GM12891 (cell line): ENCODE measurements around the gene POU2F3.

Experiments
- DNase-seq: peaks from one replicate; pipeline ENCODE4 v3.0.0; 2011; ENCODE audit warnings: low spot score; ENCODE audit not compliant: insufficient read length
- FAIRE-seq: peaks from 2 replicates; lab custom pipeline; 2011; peaks lifted over from hg19 to GRCh38; lab: Jason Lieb, UNC
- PAX5 ChIP-seq: IDR thresholded peaks from 2 replicates; pipeline ENCODE4 v1.6.1; 2011; ENCODE audit warnings: low read length, moderate library complexity, mild to moderate bottlenecking; ENCODE audit not compliant: insufficient read depth, severe bottlenecking
- POLR2A ChIP-seq: IDR thresholded peaks from 2 replicates; pipeline ENCODE4 v1.6.1; 2011; ENCODE audit warnings: low read depth, low read length, control low read depth
- POLR2AphosphoS5 ChIP-seq: IDR thresholded peaks from 2 replicates; pipeline ENCODE4 v1.6.1; 2011; ENCODE audit warnings: low read depth, low read length, control low read depth
- POU2F2 ChIP-seq: IDR thresholded peaks from 2 replicates; pipeline ENCODE4 v1.6.1; 2011; ENCODE audit warnings: low read depth, mild to moderate bottlenecking, control low read depth, low read length, moderate library complexity
- SPI1 ChIP-seq: IDR thresholded peaks from 2 replicates; pipeline ENCODE4 v1.6.1; 2011; ENCODE audit warnings: low read depth, low read length, control low read depth
- TAF1 ChIP-seq: IDR thresholded peaks from 2 replicates; pipeline ENCODE4 v1.6.1; 2011; ENCODE audit warnings: low read depth, low read length, control low read depth

Gene POU2F3

DNA sequence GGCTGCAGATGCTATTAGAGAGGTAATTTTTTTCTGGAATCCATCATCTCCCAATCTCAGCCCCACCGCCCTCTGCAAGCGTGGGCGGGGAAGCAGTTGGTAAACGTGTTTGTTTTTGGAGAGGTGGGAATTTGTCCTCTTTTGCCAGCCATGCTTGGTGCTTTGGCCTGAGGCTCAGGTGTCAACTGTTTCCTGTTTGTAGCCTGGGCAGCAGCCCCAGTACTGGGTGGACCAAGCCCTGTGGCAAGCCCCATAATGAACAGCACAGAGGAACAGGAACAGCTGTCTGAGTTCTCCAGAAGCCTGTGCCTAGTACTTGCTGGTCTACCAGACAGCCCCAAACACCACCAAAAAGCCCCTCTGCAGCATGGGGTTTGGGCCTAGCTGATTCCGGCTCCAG is 39.6 kb downstream of the POU2F3 start:
- no peak for TF ChIP-seq PAX5
- no peak for TF ChIP-seq POLR2AphosphoS5
- no peak for TF ChIP-seq POLR2A
- TF ChIP-seq SPI1, result no peak
- no peak for TF ChIP-seq POU2F2
- no peak for TF ChIP-seq TAF1
- no peak for FAIRE-seq

GRCh38 chr11:120280600-120281051 is 40.7 kb downstream of the POU2F3 start:
- no peak for DNase-seq
- no peak for TF ChIP-seq POU2F2
- no peak for FAIRE-seq

More for the DNA sequence above, 39.6 kb downstream of the POU2F3 start:
- no peak for DNase-seq

DNA sequence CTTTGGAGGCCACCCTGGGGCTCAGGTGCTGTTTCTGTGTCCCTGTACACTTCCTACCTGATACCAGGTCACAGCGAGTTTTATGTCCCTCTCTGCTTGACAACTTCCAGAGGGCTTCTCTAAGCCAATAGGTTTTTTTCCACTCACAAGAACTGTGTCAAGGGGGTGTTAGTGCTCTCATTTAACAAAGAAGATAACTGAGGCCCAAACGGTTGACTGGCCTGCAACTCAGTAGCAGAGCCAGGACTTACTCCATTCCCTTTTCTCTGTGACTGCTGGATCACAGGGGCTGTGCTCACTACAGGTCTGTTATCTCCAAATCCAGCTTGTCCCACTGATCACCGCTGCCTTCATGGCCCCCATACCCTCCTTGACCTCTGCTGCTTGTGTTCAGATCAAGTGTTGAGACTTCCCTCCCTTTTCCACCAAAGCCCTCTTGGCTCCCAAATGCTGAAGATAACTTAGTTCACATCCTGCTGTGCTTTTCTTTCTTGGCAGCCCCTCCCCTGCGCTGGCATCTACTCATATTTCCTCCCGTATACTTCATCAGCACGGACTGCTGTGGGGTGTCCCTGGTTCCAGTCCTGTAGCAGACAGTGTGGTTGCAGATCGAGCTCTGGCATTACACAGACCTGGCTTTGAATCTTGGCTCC is 41.3 kb downstream of the POU2F3 start:
- FAIRE-seq (no peak), DNase-seq (no peak)
- TF ChIP-seq POLR2AphosphoS5, result no peak

- no peak for DNase-seq
- FAIRE-seq, result no peak
- TF ChIP-seq TAF1 (no peak), SPI1 (no peak), POU2F2 (no peak), POLR2A (no peak), POLR2AphosphoS5 (no peak), PAX5 (no peak)
These were observed 43.2 kb downstream of the POU2F3 start for GRCh38 chr11:120283124-120283523.

GRCh38 chr11:120284272-120284671 is 44.3 kb downstream of the POU2F3 start:
- DNase-seq (no peak), FAIRE-seq (no peak)

DNA sequence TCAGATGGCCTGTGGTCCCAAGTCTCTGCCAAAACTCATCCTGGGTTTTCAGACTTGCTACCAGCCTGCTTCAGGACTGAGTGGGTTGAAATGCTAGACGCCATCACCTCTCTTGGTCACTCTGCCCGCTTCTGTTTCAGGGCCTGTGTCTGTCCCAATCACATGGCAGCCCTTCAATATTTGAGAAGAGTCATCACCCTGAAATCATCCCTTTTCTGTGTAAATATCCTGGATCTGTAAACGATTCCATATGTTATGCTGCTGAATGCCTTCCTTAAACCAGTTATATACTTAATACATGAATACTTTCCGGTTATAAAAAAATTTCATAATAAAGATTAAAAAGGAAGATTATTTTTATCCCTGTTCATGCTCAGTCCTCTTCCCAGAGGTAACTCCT is 45.3 kb downstream of the POU2F3 start:
- FAIRE-seq, result no peak
- TF ChIP-seq POLR2AphosphoS5, result no peak
- TF ChIP-seq TAF1, result no peak
- no peak for TF ChIP-seq SPI1
- no peak for TF ChIP-seq PAX5
- TF ChIP-seq POU2F2, result no peak
- TF ChIP-seq POLR2A, result no peak
- DNase-seq, result no peak

More at GRCh38 chr11:120284272-120284671, 44.3 kb downstream of the POU2F3 start:
- TF ChIP-seq POLR2A (no peak), POLR2AphosphoS5 (no peak), SPI1 (no peak), POU2F2 (no peak), PAX5 (no peak), TAF1 (no peak)

- no peak for TF ChIP-seq POLR2AphosphoS5
- TF ChIP-seq POU2F2, result no peak
- TF ChIP-seq POLR2A, result no peak
- TF ChIP-seq PAX5, result no peak
- no peak for TF ChIP-seq SPI1
- TF ChIP-seq TAF1, result no peak
- FAIRE-seq (no peak), DNase-seq (no peak)
These were observed 48.1 kb downstream of the POU2F3 start for GRCh38 chr11:120288021-120288420.

DNA sequence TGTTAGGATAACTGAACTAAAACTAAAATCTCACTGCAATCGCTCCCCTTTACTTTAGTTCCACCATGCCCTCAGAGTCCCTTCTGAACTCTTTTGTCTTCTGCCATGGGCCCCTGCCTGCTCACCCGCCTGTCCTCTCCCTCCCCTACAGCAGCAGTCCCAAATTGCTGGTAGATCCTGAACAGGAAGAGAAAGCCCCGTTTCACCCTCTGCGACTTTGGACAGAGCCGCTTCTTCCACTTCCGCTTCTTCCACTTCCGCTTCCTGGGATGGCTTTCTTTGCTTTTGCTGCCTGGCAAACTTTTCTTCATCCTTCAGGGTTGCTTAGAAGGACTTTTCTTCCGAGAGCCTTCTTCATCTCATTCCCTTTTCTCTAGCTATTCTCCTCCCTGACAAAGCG is 49.5 kb downstream of the POU2F3 start:
- FAIRE-seq (no peak), DNase-seq (no peak)
- TF ChIP-seq POLR2AphosphoS5 (no peak), POU2F2 (no peak), PAX5 (no peak)

DNA sequence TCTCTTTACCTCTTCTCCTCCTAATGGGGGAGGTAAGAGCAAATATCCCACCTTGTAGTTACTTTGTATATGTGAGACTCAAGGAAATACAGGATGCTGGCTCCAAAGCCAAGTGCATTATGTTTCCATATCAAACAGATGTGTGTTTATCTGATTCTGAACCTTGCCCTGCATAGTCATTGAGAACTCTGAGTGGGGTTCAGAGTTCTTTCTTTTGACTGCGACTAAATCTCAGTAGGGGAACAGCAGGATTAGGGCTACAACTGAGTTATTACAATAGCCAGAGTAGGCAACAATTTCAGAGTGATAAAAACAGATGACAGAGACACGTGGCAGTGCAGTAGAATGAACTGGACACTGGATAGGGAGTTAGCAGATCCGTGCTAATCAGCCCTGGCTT is 51.0 kb downstream of the POU2F3 start:
- TF ChIP-seq PAX5 (no peak), SPI1 (no peak), POLR2AphosphoS5 (no peak), TAF1 (no peak), POU2F2 (no peak), POLR2A (no peak)
- FAIRE-seq, result no peak
- DNase-seq, result no peak

DNA sequence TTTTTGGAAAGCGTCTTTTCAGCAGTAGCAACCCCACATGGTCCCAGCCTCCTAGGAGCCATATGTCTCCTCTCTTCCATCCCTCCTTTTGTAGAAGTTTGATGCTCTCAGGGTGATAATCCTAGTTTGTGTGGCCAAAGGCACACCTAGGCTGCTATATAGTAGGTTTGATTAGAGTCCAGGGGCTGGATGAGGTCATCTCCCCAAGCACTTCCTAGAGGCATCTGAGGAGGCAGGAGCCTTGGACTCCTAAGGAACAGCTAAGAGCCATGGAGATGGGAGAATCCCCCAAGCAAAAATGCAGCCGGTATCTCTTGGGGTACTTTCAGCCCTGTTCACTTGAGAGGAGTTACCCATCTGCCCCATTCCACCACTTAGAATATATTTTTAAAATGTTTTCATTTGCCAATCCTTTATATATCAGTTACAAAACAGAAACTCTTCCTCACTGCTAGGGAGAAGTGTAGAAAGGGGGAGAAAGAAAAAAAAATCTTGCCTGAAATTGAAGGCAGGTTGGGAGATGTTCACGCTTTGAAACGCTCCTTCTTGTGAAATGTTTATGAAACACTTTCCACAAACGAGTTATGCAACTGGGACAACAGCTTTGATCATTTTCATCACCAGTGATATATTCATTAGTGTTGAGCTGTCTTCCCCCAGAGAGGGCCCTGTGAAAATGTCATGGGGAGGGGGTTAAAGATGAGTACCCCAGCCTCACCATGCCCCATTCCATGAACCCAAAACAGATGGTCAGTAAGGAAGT is 53.3 kb downstream of the POU2F3 start:
- FAIRE-seq (no peak), DNase-seq (no peak)
- no peak for TF ChIP-seq POLR2AphosphoS5
- no peak for TF ChIP-seq SPI1
- TF ChIP-seq POU2F2, result no peak
- TF ChIP-seq TAF1, result no peak
